ENCODE measurements around the gene SKAP2.

Gene SKAP2

GRCh38 chr7:26667514-26668133 lies 196.8 kb downstream of the SKAP2 start:
- FAIRE-seq (peak; percentile 94), DNase-seq (ENCODE audit: insufficient read length, low spot score) (no peak)
- TF ChIP-seq POLR2AphosphoS5 (IDR thresholded peaks at IDR 0.05; ENCODE audit: low read depth, low read length) (no peak), PAX5 (IDR thresholded peaks at IDR 0.05; ENCODE audit: insufficient read depth, low read length, severe bottlenecking) (no peak), TAF1 (IDR thresholded peaks at IDR 0.05; ENCODE audit: low read depth, low read length) (no peak), SPI1 (IDR thresholded peaks at IDR 0.05; ENCODE audit: low read depth, low read length) (no peak), POLR2A (IDR thresholded peaks at IDR 0.05; ENCODE audit: low read depth, low read length) (no peak), POU2F2 (IDR thresholded peaks at IDR 0.05; ENCODE audit: low read depth, low read length) (no peak)

GRCh38 chr7:26664735-26665416 lies 199.5 kb downstream of the SKAP2 start:
- FAIRE-seq (peak; percentile 84), DNase-seq (ENCODE audit: insufficient read length, low spot score) (no peak)
- TF ChIP-seq POU2F2 (IDR thresholded peaks at IDR 0.05; ENCODE audit: low read depth, low read length) (no peak), SPI1 (IDR thresholded peaks at IDR 0.05; ENCODE audit: low read depth, low read length) (no peak), POLR2A (IDR thresholded peaks at IDR 0.05; ENCODE audit: low read depth, low read length) (no peak), PAX5 (IDR thresholded peaks at IDR 0.05; ENCODE audit: insufficient read depth, low read length, severe bottlenecking) (no peak), POLR2AphosphoS5 (IDR thresholded peaks at IDR 0.05; ENCODE audit: low read depth, low read length) (no peak), TAF1 (IDR thresholded peaks at IDR 0.05; ENCODE audit: low read depth, low read length) (no peak)

- no peak for FAIRE-seq
- DNase-seq (ENCODE audit: insufficient read length, low spot score), result no peak
- TF ChIP-seq POLR2A (IDR thresholded peaks at IDR 0.05; ENCODE audit: low read depth, low read length), result no peak
- TF ChIP-seq POLR2AphosphoS5 (IDR thresholded peaks at IDR 0.05; ENCODE audit: low read depth, low read length), result no peak
- no peak for TF ChIP-seq POU2F2 (IDR thresholded peaks at IDR 0.05; ENCODE audit: low read depth, low read length)
- no peak for TF ChIP-seq PAX5 (IDR thresholded peaks at IDR 0.05; ENCODE audit: insufficient read depth, low read length, severe bottlenecking)
- no peak for TF ChIP-seq SPI1 (IDR thresholded peaks at IDR 0.05; ENCODE audit: low read depth, low read length)
- no peak for TF ChIP-seq TAF1 (IDR thresholded peaks at IDR 0.05; ENCODE audit: low read depth, low read length)
These were observed 200.1 kb downstream of the SKAP2 start for GRCh38 chr7:26664274-26664673.

- peak; percentile 57 for FAIRE-seq
- TF ChIP-seq POU2F2 (IDR thresholded peaks at IDR 0.05; ENCODE audit: low read depth, low read length) (no peak), SPI1 (IDR thresholded peaks at IDR 0.05; ENCODE audit: low read depth, low read length) (no peak), PAX5 (IDR thresholded peaks at IDR 0.05; ENCODE audit: insufficient read depth, low read length, severe bottlenecking) (no peak), TAF1 (IDR thresholded peaks at IDR 0.05; ENCODE audit: low read depth, low read length) (no peak), POLR2AphosphoS5 (IDR thresholded peaks at IDR 0.05; ENCODE audit: low read depth, low read length) (no peak), POLR2A (IDR thresholded peaks at IDR 0.05; ENCODE audit: low read depth, low read length) (no peak)
- DNase-seq (ENCODE audit: insufficient read length, low spot score), result no peak
These were observed 200.5 kb downstream of the SKAP2 start for GRCh38 chr7:26663874-26664273.

- no peak for TF ChIP-seq PAX5 (IDR thresholded peaks at IDR 0.05; ENCODE audit: insufficient read depth, low read length, severe bottlenecking)
- no peak for TF ChIP-seq POLR2AphosphoS5 (IDR thresholded peaks at IDR 0.05; ENCODE audit: low read depth, low read length)
- TF ChIP-seq TAF1 (IDR thresholded peaks at IDR 0.05; ENCODE audit: low read depth, low read length), result no peak
- TF ChIP-seq POLR2A (IDR thresholded peaks at IDR 0.05; ENCODE audit: low read depth, low read length), result no peak
- no peak for TF ChIP-seq SPI1 (IDR thresholded peaks at IDR 0.05; ENCODE audit: low read depth, low read length)
- no peak for TF ChIP-seq POU2F2 (IDR thresholded peaks at IDR 0.05; ENCODE audit: low read depth, low read length)
- no peak for DNase-seq (ENCODE audit: insufficient read length, low spot score)
- no peak for FAIRE-seq
These were observed 201.7 kb downstream of the SKAP2 start for GRCh38 chr7:26662646-26663045.

GRCh38 chr7:26659121-26659520 lies 205.3 kb downstream of the SKAP2 start:
- TF ChIP-seq POLR2AphosphoS5 (IDR thresholded peaks at IDR 0.05; ENCODE audit: low read depth, low read length) (no peak), TAF1 (IDR thresholded peaks at IDR 0.05; ENCODE audit: low read depth, low read length) (no peak), PAX5 (IDR thresholded peaks at IDR 0.05; ENCODE audit: insufficient read depth, low read length, severe bottlenecking) (no peak), SPI1 (IDR thresholded peaks at IDR 0.05; ENCODE audit: low read depth, low read length) (no peak), POLR2A (IDR thresholded peaks at IDR 0.05; ENCODE audit: low read depth, low read length) (no peak), POU2F2 (IDR thresholded peaks at IDR 0.05; ENCODE audit: low read depth, low read length) (no peak)
- no peak for DNase-seq (ENCODE audit: insufficient read length, low spot score)
- FAIRE-seq, result no peak

- FAIRE-seq (no peak), DNase-seq (ENCODE audit: insufficient read length, low spot score) (no peak)
- TF ChIP-seq POLR2AphosphoS5 (IDR thresholded peaks at IDR 0.05; ENCODE audit: low read depth, low read length) (no peak), PAX5 (IDR thresholded peaks at IDR 0.05; ENCODE audit: insufficient read depth, low read length, severe bottlenecking) (no peak), SPI1 (IDR thresholded peaks at IDR 0.05; ENCODE audit: low read depth, low read length) (no peak), TAF1 (IDR thresholded peaks at IDR 0.05; ENCODE audit: low read depth, low read length) (no peak), POLR2A (IDR thresholded peaks at IDR 0.05; ENCODE audit: low read depth, low read length) (no peak), POU2F2 (IDR thresholded peaks at IDR 0.05; ENCODE audit: low read depth, low read length) (no peak)
These were observed 205.9 kb downstream of the SKAP2 start for GRCh38 chr7:26658389-26659084.

- no peak for DNase-seq (ENCODE audit: insufficient read length, low spot score)
- FAIRE-seq, result no peak
These were observed 206.6 kb downstream of the SKAP2 start for GRCh38 chr7:26657686-26658388.

More at GRCh38 chr7:26657686-26658388, 206.6 kb downstream of the SKAP2 start:
- TF ChIP-seq POLR2A (IDR thresholded peaks at IDR 0.05; ENCODE audit: low read depth, low read length) (no peak), SPI1 (IDR thresholded peaks at IDR 0.05; ENCODE audit: low read depth, low read length) (no peak), POLR2AphosphoS5 (IDR thresholded peaks at IDR 0.05; ENCODE audit: low read depth, low read length) (no peak), POU2F2 (IDR thresholded peaks at IDR 0.05; ENCODE audit: low read depth, low read length) (no peak), TAF1 (IDR thresholded peaks at IDR 0.05; ENCODE audit: low read depth, low read length) (no peak), PAX5 (IDR thresholded peaks at IDR 0.05; ENCODE audit: insufficient read depth, low read length, severe bottlenecking) (no peak)

Measured in GM12891 (cell line).